ENCODE results near the gene RNF10. TPM values are rescaled to one million over a fixed set of nuclear protein-coding genes. Genes with fewer than 3 reads are reported as not detected.

Gene RNF10
- total RNA-seq, 4 donors from 2014 or later, result 160 to 296 (median 175) TPM

DNA sequence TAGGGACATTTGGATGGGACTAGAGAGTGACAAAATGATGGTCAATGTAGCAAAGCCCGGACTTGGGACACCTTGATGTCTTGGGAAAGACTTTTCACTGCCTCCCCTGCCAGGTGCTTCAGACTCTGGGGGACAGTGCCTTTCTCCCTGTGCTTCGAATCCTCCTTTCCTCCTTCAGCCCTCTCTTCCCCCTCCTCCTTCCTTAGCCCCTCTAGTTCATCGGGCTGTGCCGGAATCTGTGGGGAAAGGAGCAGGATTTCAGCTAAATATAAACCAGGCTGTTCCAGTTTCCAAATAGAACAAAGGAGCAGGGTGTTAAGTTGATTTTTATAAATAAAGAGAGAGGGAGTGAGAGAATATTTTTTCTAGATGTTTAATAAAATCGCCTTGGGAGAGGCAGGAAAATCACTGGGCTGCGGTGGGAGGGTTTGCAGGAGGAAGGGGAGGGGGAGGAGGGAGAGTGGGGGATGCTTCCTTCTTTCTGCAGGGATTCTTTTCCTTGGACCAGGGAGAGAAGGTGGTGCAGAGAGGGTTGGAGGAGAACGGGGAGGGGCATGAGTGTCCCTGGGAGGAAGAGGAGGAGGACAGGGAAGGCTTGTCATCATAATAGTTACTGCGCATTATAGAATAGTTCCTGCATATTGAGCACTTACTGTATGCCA lies 84.9 kb downstream of the RNF10 start:
- H3K4me3 ChIP-seq, result no peak overlapping the region
- no peak overlapping the region for H3K27ac ChIP-seq (replicated peaks in 1 of 4)
- no peaks in the 10 kb centered on the region for H3K36me3 ChIP-seq
- 30% methylated on average over 8 of the region's 8 CpGs for WGBS
- no peaks in the 10 kb centered on the region for H3K9me3 ChIP-seq
- H3K27me3 ChIP-seq, result peaks cover 0 to 49% (median 0%) of the 10 kb centered on the region in 4 donors
- DNase-seq (ENCODE audit: extremely low spot score), result no peak
- TF ChIP-seq POLR2AphosphoS5 (IDR thresholded peaks at IDR 0.05) (no peak), EP300 (IDR thresholded peaks at IDR 0.05) (no peak), POLR2A (IDR thresholded peaks at IDR 0.05; ENCODE audit: low read depth) (no peak)
- TF ChIP-seq, protein P1, sequence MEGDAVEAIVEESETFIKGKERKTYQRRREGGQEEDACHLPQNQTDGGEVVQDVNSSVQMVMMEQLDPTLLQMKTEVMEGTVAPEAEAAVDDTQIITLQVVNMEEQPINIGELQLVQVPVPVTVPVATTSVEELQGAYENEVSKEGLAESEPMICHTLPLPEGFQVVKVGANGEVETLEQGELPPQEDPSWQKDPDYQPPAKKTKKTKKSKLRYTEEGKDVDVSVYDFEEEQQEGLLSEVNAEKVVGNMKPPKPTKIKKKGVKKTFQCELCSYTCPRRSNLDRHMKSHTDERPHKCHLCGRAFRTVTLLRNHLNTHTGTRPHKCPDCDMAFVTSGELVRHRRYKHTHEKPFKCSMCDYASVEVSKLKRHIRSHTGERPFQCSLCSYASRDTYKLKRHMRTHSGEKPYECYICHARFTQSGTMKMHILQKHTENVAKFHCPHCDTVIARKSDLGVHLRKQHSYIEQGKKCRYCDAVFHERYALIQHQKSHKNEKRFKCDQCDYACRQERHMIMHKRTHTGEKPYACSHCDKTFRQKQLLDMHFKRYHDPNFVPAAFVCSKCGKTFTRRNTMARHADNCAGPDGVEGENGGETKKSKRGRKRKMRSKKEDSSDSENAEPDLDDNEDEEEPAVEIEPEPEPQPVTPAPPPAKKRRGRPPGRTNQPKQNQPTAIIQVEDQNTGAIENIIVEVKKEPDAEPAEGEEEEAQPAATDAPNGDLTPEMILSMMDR (IDR thresholded peaks at IDR 0.05), result no peak
- intact Hi-C loops (cut with DNase I), result no loop called here
- no peaks in the 10 kb centered on the region for H3K4me1 ChIP-seq

DNA sequence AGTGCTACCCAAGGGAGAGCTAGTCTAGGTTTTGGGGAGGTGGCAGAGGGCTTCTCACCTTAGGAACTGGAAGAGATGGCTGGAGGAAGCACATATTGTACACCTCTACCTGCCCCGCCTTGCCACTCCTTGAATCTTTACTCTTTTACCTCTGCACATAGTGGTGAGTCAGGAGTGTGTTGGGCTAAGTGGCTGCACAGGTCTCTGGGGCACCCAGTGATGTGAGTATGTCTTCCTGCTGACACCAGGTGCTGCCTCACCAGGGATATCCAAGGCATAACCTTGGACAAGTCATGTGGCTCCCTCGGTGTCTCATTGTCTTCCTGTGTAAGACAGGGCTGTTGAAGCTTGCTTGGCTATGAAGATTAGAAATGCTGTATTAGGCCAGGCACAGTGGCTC lies 86.5 kb downstream of the RNF10 start:
- TF ChIP-seq POLR2AphosphoS5 (IDR thresholded peaks at IDR 0.05), result no peak
- no peak for TF ChIP-seq EP300 (IDR thresholded peaks at IDR 0.05)
- TF ChIP-seq POLR2A (IDR thresholded peaks at IDR 0.05; ENCODE audit: low read depth), result no peak
- TF ChIP-seq, protein P1 (IDR thresholded peaks at IDR 0.05), result no peak
- no peaks in the 10 kb centered on the region for H3K36me3 ChIP-seq
- H3K27ac ChIP-seq (replicated peaks in 1 of 4), result no peak overlapping the region
- no peaks in the 10 kb centered on the region for H3K4me1 ChIP-seq
- 88% methylated on average over 2 of the region's 2 CpGs for WGBS
- intact Hi-C loops (cut with DNase I), result no loop called here
- no peaks in the 10 kb centered on the region for H3K9me3 ChIP-seq
- DNase-seq (ENCODE audit: extremely low spot score), result no peak
- H3K27me3 ChIP-seq, result peaks cover 0 to 49% (median 0%) of the 10 kb centered on the region in 4 donors
- H3K4me3 ChIP-seq, result no peak overlapping the region

DNA sequence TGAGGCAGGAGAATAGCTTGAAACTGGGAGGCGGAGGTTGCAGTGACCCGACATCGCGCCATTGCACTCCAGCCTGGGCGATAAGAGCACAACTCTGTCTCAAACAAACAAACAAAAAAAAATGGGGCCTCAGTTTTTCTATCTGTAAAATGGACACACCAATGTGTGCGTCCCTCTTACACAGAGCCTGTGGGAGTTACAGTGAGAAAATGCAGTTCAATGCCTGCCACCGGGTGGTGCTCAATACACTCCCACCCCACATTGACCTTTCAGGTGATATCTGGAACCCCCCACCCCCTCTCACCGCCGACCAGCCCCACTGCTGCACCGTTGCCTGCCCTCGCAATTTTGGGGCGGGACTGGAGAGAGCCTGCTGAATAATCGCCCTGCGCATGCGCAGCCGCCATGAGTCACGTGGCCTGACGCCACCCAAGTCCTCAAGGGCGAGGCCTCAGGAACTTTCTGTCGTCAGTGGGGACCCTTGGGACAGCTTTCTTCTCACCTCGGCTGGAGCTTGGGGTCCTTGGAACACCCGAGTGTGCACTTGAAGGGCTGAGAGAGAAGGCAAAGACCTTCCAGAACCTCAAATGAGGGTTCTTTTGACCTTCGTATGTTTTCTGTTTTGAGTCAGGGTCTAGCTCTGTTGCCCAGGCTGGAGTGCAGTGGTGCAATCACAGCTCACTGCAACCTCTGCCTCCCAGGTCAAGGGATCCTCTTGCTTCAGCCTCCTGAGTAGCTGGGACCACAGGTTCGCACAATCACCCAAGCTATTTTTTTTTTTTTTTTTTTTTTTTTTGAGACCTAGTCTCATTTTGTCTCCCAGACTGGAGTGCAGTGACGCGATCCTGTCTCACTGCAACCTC lies 91.6 kb downstream of the RNF10 start:
- Histone ChIP-seq H3K9me3 (no peaks in the 10 kb centered on the region), H3K4me1 (no peaks in the 10 kb centered on the region), H3K27ac (replicated peaks in 1 of 4) (no peak overlapping the region), H3K36me3 (no peaks in the 10 kb centered on the region), H3K27me3 (peaks cover 0 to 15% (median 0%) of the 10 kb centered on the region in 4 donors), H3K4me3 (no peak overlapping the region)
- no peak for TF ChIP-seq EP300 (IDR thresholded peaks at IDR 0.05)
- no peak for TF ChIP-seq POLR2A (IDR thresholded peaks at IDR 0.05; ENCODE audit: low read depth)
- TF ChIP-seq, protein P1 (IDR thresholded peaks at IDR 0.05), result no peak
- no peak for TF ChIP-seq POLR2AphosphoS5 (IDR thresholded peaks at IDR 0.05)
- intact Hi-C loops (cut with DNase I), result no loop called here
- 86% methylated on average over 25 of the region's 26 CpGs for WGBS
- no peak for DNase-seq (ENCODE audit: extremely low spot score)

Small RNA genes lying within 50 kb of the gene (small RNA-seq; reads per million reads assigned to genes)
- gene RF00019, result 0 reads per million in 3 donors

Other genes with a start within 250 kb of the RNF10 start
- gene RNU4-2, start 242.5 kb upstream of the RNF10 start, total RNA-seq, result under 1 TPM in 2 of 4 donors, not detected in 2; under 0.01 TPM
- under 1 TPM in 2 of 4 donors, not detected in 2; under 0.01 TPM for gene RNU4-1, start 241.1 kb upstream of the RNF10 start, total RNA-seq
- 1 to 10 TPM in 3 of 4 donors, under 1 TPM in 1; 0.66 to 2.3 (median 2.1) TPM for gene SIRT4, start 232.0 kb upstream of the RNF10 start, total RNA-seq
- not detected for gene PLA2G1B, start 206.6 kb upstream of the RNF10 start, total RNA-seq
- gene MSI1, start 165.2 kb upstream of the RNF10 start, total RNA-seq, result under 1 TPM in 3 of 4 donors, not detected in 1; 0.11 to 0.19 (median 0.17) TPM
- gene COX6A1, start 96.2 kb upstream of the RNF10 start, total RNA-seq, result 100 to 1,000 TPM; 499 to 689 (median 548) TPM
- gene TRIAP1, start 88.0 kb upstream of the RNF10 start, total RNA-seq, result 10 to 100 TPM in 3 of 4 donors, 1 to 10 TPM in 1; 9.8 to 17.7 (median 10.7) TPM
- gene GATC, start 87.9 kb upstream of the RNF10 start, total RNA-seq, result 10 to 100 TPM; 18.5 to 24.0 (median 20.2) TPM
- 10 to 100 TPM; 52.7 to 60.2 (median 54.7) TPM for gene SRSF9, start 64.6 kb upstream of the RNF10 start, total RNA-seq
- 100 to 1,000 TPM; 229 to 289 (median 269) TPM for gene DYNLL1, start 38.2 kb upstream of the RNF10 start, total RNA-seq
- 10 to 100 TPM; 12.1 to 25.3 (median 21.4) TPM for gene COQ5, start 5.2 kb upstream of the RNF10 start, total RNA-seq
- 10 to 100 TPM; 20.7 to 36.1 (median 23.1) TPM for gene POP5, start 47.0 kb downstream of the RNF10 start, total RNA-seq
- 1 to 10 TPM in 3 of 4 donors, not detected in 1; 1.8 to 2.5 (median 2.5) TPM for gene CABP1, start 106.3 kb downstream of the RNF10 start, total RNA-seq
- 10 to 100 TPM; 37.8 to 55.5 (median 46.3) TPM for gene MLEC, start 152.8 kb downstream of the RNF10 start, total RNA-seq
- 10 to 100 TPM; 20.0 to 30.8 (median 28.5) TPM for gene UNC119B, start 176.1 kb downstream of the RNF10 start, total RNA-seq
- 10 to 100 TPM; 31.6 to 64.2 (median 46.0) TPM for gene ACADS, start 191.5 kb downstream of the RNF10 start, total RNA-seq

All from esophagus muscularis mucosa (tissue), 4 donors.